SK-N-SH (cell line): Measurements from ENCODE around the gene SLC37A3. TPM values are rescaled to one million over a fixed set of nuclear protein-coding genes. Genes with fewer than 3 reads are reported as not detected.

Experiments
- CTCF ChIA-PET: fragments of 300-600, 350-600 bp; formaldehyde crosslinking; extraction: SDS; loops from one replicate; lab custom pipeline; 2021; lab: Yijun Ruan, JAX
- POLR2A ChIA-PET: fragments of 350-600 bp; sonication (Branson Sonifier 250); formaldehyde crosslinking; extraction: SDS; loops from one replicate; lab custom pipeline; 2020; ENCODE audit warnings: antibody characterized with exemption, inconsistent platforms; lab: Yijun Ruan, JAX
- DNase-seq: peaks from one replicate; pipeline ENCODE4 v3.0.0; 2012
- H2AFZ ChIP-seq: fragments of 200-600 bp; sonication (generic); 2 replicates; pipeline ENCODE4 v1.8.1; 2016; ENCODE audit warnings: antibody characterized with exemption, mild to moderate bottlenecking, low read depth
- H3F3A ChIP-seq: fragments of 200-600 bp; sonication (generic); replicated peaks from 2 replicates; pipeline ENCODE3; 2016; ENCODE audit warnings: antibody characterized with exemption, mild to moderate bottlenecking; ENCODE audit not compliant: insufficient read depth
- H3K27ac ChIP-seq, 2 experiments: fragments of 200-500 bp in 1 of 2; fragments of 200-600 bp in 1 of 2; sonication (Bioruptor generic) in 1 of 2; sonication (generic), shearing (Covaris generic) in 1 of 2; 2 replicates each; pipeline versions ENCODE4 v1.5.1 to v1.6.1; 2014 to 2016; ENCODE audit warnings: low read depth in 2 of 2, inconsistent platforms in 1 of 2, low read length in 1 of 2, mild to moderate bottlenecking in 1 of 2, mixed read lengths in 1 of 2
- H3K27me3 ChIP-seq: fragments of 200-600 bp; sonication (generic), shearing (Covaris generic); 2 replicates; pipeline ENCODE4 v1.6.1; 2016; ENCODE audit warnings: mixed run types; ENCODE audit not compliant: insufficient read depth
- H3K36me3 ChIP-seq, 2 experiments: fragments of 200-500 bp in 1 of 2; fragments of 200-600 bp in 1 of 2; sonication (Bioruptor generic) in 1 of 2; sonication (generic) in 1 of 2; replicated peaks in 1 of 2; 2 replicates each; pipeline versions ENCODE3 to v1.5.1; 2014 to 2016; ENCODE audit warnings: low read length in 1 of 2, mild to moderate bottlenecking in 1 of 2; ENCODE audit not compliant: insufficient read depth in 2 of 2, control insufficient read depth in 1 of 2
- H3K4me1 ChIP-seq, 2 experiments: fragments of 200-500 bp in 1 of 2; fragments of 200-600 bp in 1 of 2; sonication (Bioruptor generic) in 1 of 2; sonication (generic), shearing (Covaris generic) in 1 of 2; 2 replicates each; pipeline versions ENCODE4 v1.5.1 to v1.6.1; 2014 to 2016; ENCODE audit warnings: low read depth in 1 of 2, low read length in 1 of 2, mixed run types in 1 of 2; ENCODE audit not compliant: insufficient read depth in 2 of 2, control insufficient read depth in 1 of 2
- H3K4me2 ChIP-seq: fragments of 200-600 bp; sonication (generic), shearing (Covaris generic); 2 replicates; pipeline ENCODE4 v1.6.1; 2017; ENCODE audit warnings: mixed run types
- H3K4me3 ChIP-seq, 2 experiments: fragments of 200-500 bp in 1 of 2; fragments of 200-600 bp in 1 of 2; sonication (Bioruptor generic) in 1 of 2; sonication (generic), shearing (Covaris generic) in 1 of 2; 2 replicates each; pipeline versions ENCODE4 v1.5.1 to v1.8.1; 2014 to 2016; ENCODE audit warnings: low read depth in 2 of 2, inconsistent platforms in 1 of 2, low read length in 1 of 2, mild to moderate bottlenecking in 1 of 2, mixed read lengths in 1 of 2, moderate library complexity in 1 of 2
- H3K79me2 ChIP-seq: fragments of 200-600 bp; sonication (generic); 2 replicates; pipeline ENCODE4 v1.8.1; 2017; ENCODE audit warnings: mild to moderate bottlenecking; ENCODE audit not compliant: insufficient read depth
- H3K9ac ChIP-seq: fragments of 200-600 bp; sonication (generic); 2 replicates; pipeline ENCODE4 v1.6.1; 2017; ENCODE audit warnings: mixed run types
- H3K9me2 ChIP-seq: fragments of 200-600 bp; sonication (generic); 2 replicates; pipeline ENCODE4 v1.6.1; 2017; ENCODE audit warnings: mixed run types
- H3K9me3 ChIP-seq: fragments of 200-600 bp; sonication (generic); 2 replicates; pipeline ENCODE4 v1.6.1; 2017; ENCODE audit warnings: mixed run types, mild to moderate bottlenecking, moderate library complexity
- H4K20me1 ChIP-seq: fragments of 200-600 bp; sonication (generic); 2 replicates; pipeline ENCODE4 v1.6.1; 2017; ENCODE audit warnings: mild to moderate bottlenecking, mixed run types; ENCODE audit not compliant: insufficient read depth
- CHD2 ChIP-seq: fragments of 150-350 bp; IDR thresholded peaks from 2 replicates; pipeline ENCODE4 v1.6.1; 2018; ENCODE audit warnings: low read length; ENCODE audit not compliant: partially characterized antibody
- EP300 ChIP-seq, 2 experiments: IDR thresholded peaks; 2 replicates each; pipeline versions ENCODE4 v1.4.0 to v1.6.1; 2012; ENCODE audit warnings: borderline replicate concordance in 1 of 2, low read depth in 1 of 2, low read length in 1 of 2
- FOSL2 ChIP-seq: IDR thresholded peaks from 2 replicates; pipeline ENCODE4 v1.4.0; 2012; ENCODE audit warnings: low read depth, mild to moderate bottlenecking, moderate library complexity, borderline replicate concordance
- JUND ChIP-seq: IDR thresholded peaks from 2 replicates; pipeline ENCODE4 v1.4.0; 2012
- MEF2A ChIP-seq: IDR thresholded peaks from 2 replicates; pipeline ENCODE4 v1.4.0; 2012; ENCODE audit warnings: low read depth, borderline replicate concordance
- MXI1 ChIP-seq: IDR thresholded peaks from 2 replicates; pipeline ENCODE4 v1.6.1; 2012; ENCODE audit warnings: mild to moderate bottlenecking, low read depth, low read length, improper control_type of control experiment
- RCOR1 ChIP-seq: fragments of 150-350 bp; IDR thresholded peaks from 2 replicates; pipeline ENCODE4 v1.6.1; 2017; ENCODE audit warnings: antibody characterized with exemption, low read length
- REST ChIP-seq: IDR thresholded peaks from 2 replicates; pipeline ENCODE4 v1.6.1; 2012; ENCODE audit warnings: mild to moderate bottlenecking, low read depth, low read length, moderate library complexity
- TCF12 ChIP-seq: IDR thresholded peaks from 2 replicates; pipeline ENCODE4 v1.4.0; 2012
- USF1 ChIP-seq: IDR thresholded peaks from 2 replicates; pipeline ENCODE4 v1.4.0; 2012; ENCODE audit warnings: low read depth, borderline replicate concordance
- USF2 ChIP-seq: fragments of 150-350 bp; IDR thresholded peaks from 2 replicates; pipeline ENCODE4 v1.6.1; 2017; ENCODE audit warnings: antibody characterized with exemption, low read length, low read depth, borderline replicate concordance
- WGBS: methylation state at CpG from one replicate; pipeline ENCODE4 v1.1.6; 2017; ENCODE audit warnings: low lambda C conversion rate; 5-methylcytosine and 5-hydroxymethylcytosine counted together
- polyA plus RNA-seq, 3 experiments: library from polyadenylated mRNA; depleted of rRNA; stranded (reverse); fragments of >200 nt; gene quantifications; 2 replicates each; pipeline ENCODE4 v1.2.3, GENCODE V29; 2012
- small RNA-seq, 7 experiments: library from RNA; depleted of rRNA; stranded (forward); fragments of <200 nt; gene quantifications; one replicate each; pipeline ENCODE3, GENCODE V24; 2012

SLC37A3 gene
- polyA plus RNA-seq, 1 of the 3 experiments (the other 2 are of a cell fraction), result 53.3 TPM

- DNase-seq, result no peak
- H3K4me3 ChIP-seq, result no peak overlapping the region
- no peaks in the 10 kb centered on the region for H3K9me2 ChIP-seq
- no peaks in the 10 kb centered on the region for H3K9me3 ChIP-seq
- H3K4me2 ChIP-seq, result no peak overlapping the region
- H3K79me2 ChIP-seq, result no peaks in the 10 kb centered on the region
- H3K9ac ChIP-seq, result no peak overlapping the region
- H3F3A ChIP-seq, result no peaks in the 10 kb centered on the region
- no peaks in the 10 kb centered on the region for H4K20me1 ChIP-seq
- ChIA-PET CTCF (interaction anchor here (1.4 kb wide), 1 partner anchor 12 kb away, joined by 4 read pairs; no protein-coding TSS in a partner anchor), POLR2A (no interaction called here)
- TF ChIP-seq TCF12 (no peak), CHD2 (no peak), USF2 (no peak), USF1 (no peak), FOSL2 (no peak), JUND (no peak), MEF2A (no peak), REST (no peak), EP300 (IDR thresholded peaks at IDR 0.05; ENCODE audit: borderline replicate concordance in 1 of 2, low read depth in 1 of 2, low read length in 1 of 2) (no peak), MXI1 (no peak), RCOR1 (no peak)
- H2AFZ ChIP-seq, result no peak overlapping the region
- WGBS, result 74% methylated on average over 1 of the region's 1 CpG
- H3K36me3 ChIP-seq, result no peaks in the 10 kb centered on the region
- H3K4me1 ChIP-seq, result no peaks in the 10 kb centered on the region
- no peak overlapping the region for H3K27ac ChIP-seq
- peaks cover 26% of the 10 kb centered on the region; the same call in 1 of the 2 replicates for H3K27me3 ChIP-seq
Measured at GRCh38 chr7:140284062-140284461, 114.3 kb downstream of the SLC37A3 start.

Small RNA genes within 50 kb of the gene (small RNA-seq; reads per million reads assigned to genes)
- gene RNA5SP247, result 0 reads per million in 7 experiments
- 9.0 to 372 (median 45.0) reads per million in 7 experiments for gene RNA5SP248

Other genes with a start within 250 kb of the SLC37A3 start
- gene KDM7A, start 221.5 kb downstream of the SLC37A3 start, polyA plus RNA-seq (2012; rRNA removed), result 0.94 and 1.1 TPM in 2 replicates
- gene RAB19, start 5.5 kb upstream of the SLC37A3 start, polyA plus RNA-seq (2012; rRNA removed), result not detected in 2 replicates
- gene MKRN1, start 81.0 kb upstream of the SLC37A3 start, polyA plus RNA-seq (2012; rRNA removed), result 53.5 and 61.4 TPM in 2 replicates
- 2.1 and 3.5 TPM in 2 replicates for gene DENND2A, start 242.3 kb upstream of the SLC37A3 start, polyA plus RNA-seq (2012; rRNA removed)